K562 (cell line): ENCODE data around the gene GLIS2. TPM values are rescaled to one million over a fixed set of nuclear protein-coding genes. Genes with fewer than 3 reads are reported as not detected.

ENCODE experiments used
- ATAC-seq: fragments of 200-7000 bp; cut with Tn5 transposase; 3 replicates; pipeline ENCODE4 v1.9.1; 2020; ENCODE audit warnings: moderate library complexity
- BruUV-seq: library from RNA; stranded (reverse); fragments of 400-500 nt; replicated peaks from 2 replicates; lab custom pipeline; 2021; lab: Mats Ljungman, UMichigan
- CTCF ChIA-PET: fragments of 300-600 bp; formaldehyde crosslinking; extraction: SDS; loops from one replicate; lab custom pipeline; 2021; ENCODE audit warnings: low intra/inter-chr PET ratio; lab: Yijun Ruan, JAX
- POLR2A ChIA-PET: fragments of 300-600, 350-650 bp; sonication (Branson Sonifier 250); formaldehyde crosslinking; extraction: SDS; loops from one replicate; lab custom pipeline; 2021; ENCODE audit warnings: antibody characterized with exemption, inconsistent platforms; lab: Yijun Ruan, JAX
- DNase-seq, 4 experiments: peaks; one replicate each; pipeline versions ENCODE4 v3.0.0 to v3.0.0-alpha.2; 2011 to 2018; ENCODE audit warnings: low spot score in 3 of 4, mixed read lengths in 3 of 4; ENCODE audit errors: extremely low read depth in 1 of 4
- FAIRE-seq: peaks from 2 replicates; lab custom pipeline; 2011; peaks lifted over from hg19 to GRCh38; lab: Jason Lieb, UNC
- H2AFZ ChIP-seq: 2 replicates; pipeline ENCODE4 v1.6.0; 2011; ENCODE audit warnings: low read depth, low read length, control low read depth, inconsistent platforms
- H3K27ac ChIP-seq: fragments of 200-600 bp; 3 replicates; pipeline ENCODE4 v1.8.0; 2011; ENCODE audit warnings: low read depth, mild to moderate bottlenecking, control low read depth, inconsistent platforms, low read length, moderate library complexity, mixed read lengths; ENCODE audit errors: extremely low read depth
- H3K27me3 ChIP-seq, 2 experiments: fragments of 300-600 bp in 1 of 2; 2 replicates in 1 of 2; 3 replicates in 1 of 2; pipeline versions ENCODE4 v1.6.0 to v1.8.0; 2011; ENCODE audit warnings: inconsistent platforms in 2 of 2, low read length in 2 of 2, mild to moderate bottlenecking in 1 of 2, mixed read lengths in 1 of 2, moderate library complexity in 1 of 2; ENCODE audit not compliant: control insufficient read depth in 2 of 2, insufficient read depth in 2 of 2
- H3K36me3 ChIP-seq: fragments of 300-600 bp; 3 replicates; pipeline ENCODE4 v1.8.0; 2011; ENCODE audit warnings: mild to moderate bottlenecking, low read length, inconsistent platforms; ENCODE audit not compliant: control insufficient read depth, insufficient read depth
- H3K4me1 ChIP-seq, 2 experiments: fragments of 200-600 bp in 1 of 2; replicated peaks in 1 of 2; 2 replicates in 1 of 2; 3 replicates in 1 of 2; pipeline versions ENCODE4 v1.5.1 to v1.8.0; 2011; ENCODE audit warnings: inconsistent platforms in 2 of 2, low read length in 2 of 2, mild to moderate bottlenecking in 1 of 2, mixed read lengths in 1 of 2, moderate library complexity in 1 of 2; ENCODE audit not compliant: control insufficient read depth in 2 of 2, insufficient read depth in 2 of 2
- H3K4me2 ChIP-seq: 2 replicates; pipeline ENCODE4 v1.6.1; 2011; ENCODE audit warnings: low read length, control low read depth, inconsistent platforms, mixed read lengths; ENCODE audit not compliant: insufficient read depth
- H3K4me3 ChIP-seq: fragments of 200-600 bp; sonication (generic), shearing (Covaris generic); 2 replicates; pipeline ENCODE4 v1.5.1; 2016; ENCODE audit warnings: control low read depth, inconsistent platforms
- H3K79me2 ChIP-seq: fragments of 200-600 bp; 3 replicates; pipeline ENCODE4 v1.8.0; 2011; ENCODE audit warnings: low read length, inconsistent platforms; ENCODE audit not compliant: control insufficient read depth, insufficient read depth
- H3K9ac ChIP-seq, 2 experiments: 2 replicates each; pipeline versions ENCODE4 v1.6.0 to v1.6.1; 2011; ENCODE audit warnings: low read depth in 2 of 2, low read length in 2 of 2, control low read depth in 1 of 2, inconsistent platforms in 1 of 2, mild to moderate bottlenecking in 1 of 2, mixed read lengths in 1 of 2; ENCODE audit not compliant: insufficient read depth in 1 of 2
- H3K9me1 ChIP-seq: one replicate; pipeline ENCODE4 v1.6.0; 2011; ENCODE audit warnings: inconsistent platforms, mild to moderate bottlenecking, low read length, moderate library complexity; ENCODE audit not compliant: control insufficient read depth, insufficient read depth
- H3K9me3 ChIP-seq: replicated peaks from 2 replicates; pipeline ENCODE4 v1.5.1; 2011; ENCODE audit warnings: low read depth, low read length, inconsistent platforms; ENCODE audit not compliant: control insufficient read depth, insufficient read depth
- H4K20me1 ChIP-seq: replicated peaks from 2 replicates; pipeline ENCODE4 v1.6.1; 2011; ENCODE audit warnings: low read length, inconsistent platforms, mixed read lengths; ENCODE audit not compliant: control insufficient read depth, insufficient read depth
- EP400 ChIP-seq: fragments of 450-650 bp; IDR thresholded peaks from 2 replicates; pipeline ENCODE4 v1.6.1; 2017; ENCODE audit warnings: antibody characterized with exemption, mild to moderate bottlenecking, moderate library complexity
- HDAC1 ChIP-seq, 2 experiments: fragments of 450-650 bp; IDR thresholded peaks; 2 replicates each; pipeline ENCODE4 v1.6.1; 2016 to 2017; ENCODE audit warnings: inconsistent platforms in 1 of 2, mild to moderate bottlenecking in 1 of 2, moderate library complexity in 1 of 2
- NCOA2 ChIP-seq, 2 experiments: fragments of 450-650 bp; IDR thresholded peaks; 2 replicates each; pipeline ENCODE4 v1.6.1; 2018; ENCODE audit warnings: mild to moderate bottlenecking in 2 of 2, moderate library complexity in 1 of 2; ENCODE audit not compliant: partially characterized antibody in 2 of 2
- NFRKB ChIP-seq: fragments of 450-650 bp; IDR thresholded peaks from 2 replicates; pipeline ENCODE4 v1.6.1; 2016; ENCODE audit warnings: low read depth
- SIN3A ChIP-seq, 2 experiments: fragments of 150-350 bp in 1 of 2; IDR thresholded peaks; 2 replicates each; pipeline ENCODE4 v1.6.1; 2011 to 2016; ENCODE audit warnings: borderline replicate concordance in 2 of 2, low read depth in 2 of 2, low read length in 2 of 2, mild to moderate bottlenecking in 2 of 2, moderate library complexity in 2 of 2; ENCODE audit not compliant: control insufficient read depth in 1 of 2
- ZBTB49 ChIP-seq: sonication (generic); formaldehyde crosslinking; IDR thresholded peaks from 2 replicates; pipeline ENCODE4 v1.8.0; 2022; ENCODE audit warnings: missing genetic modification reagents, mild to moderate bottlenecking, borderline replicate concordance
- ZNF224 ChIP-seq: sonication (generic); formaldehyde crosslinking; IDR thresholded peaks from 2 replicates; pipeline ENCODE4 v1.8.0; 2022; ENCODE audit warnings: mild to moderate bottlenecking, missing genetic modification reagents
- ZNF398 ChIP-seq: fragments of 250-450 bp; sonication (Bioruptor Pico); IDR thresholded peaks from 2 replicates; pipeline ENCODE4 v1.8.0; 2021; ENCODE audit warnings: moderate library complexity, mild to moderate bottlenecking, inconsistent platforms
- whole genome bisulfite sequencing: fragments of 100-300 bp; shearing (Covaris generic); methylation state at CpG from one replicate; pipeline ENCODE4 v1.1.6; 2016; ENCODE audit warnings: low coverage, mixed read lengths; ENCODE audit not compliant: insufficient coverage; ENCODE audit errors: missing lambda C conversion rate; 5-methylcytosine and 5-hydroxymethylcytosine counted together
- in situ Hi-C: fragments of 300-500 bp; cut with MboI; formaldehyde crosslinking; loops from 4 replicates; pipeline ENCODE4 v1.15.0; 2018; ENCODE audit warnings: inconsistent platforms, mixed read lengths
- intact Hi-C: fragments of 100-400 bp; cut with micrococcal nuclease; formaldehyde crosslinking; loops from 2 replicates; pipeline ENCODE4 v1.14.2; 2022
- polyA plus RNA-seq, 8 experiments: library from polyadenylated mRNA; depleted of rRNA in 4 of 8; stranded (reverse) in 5 of 8; unstranded in 3 of 8; fragments of >200 nt; fragmentation: Nextera tagmentation in 2 of 8; fragmentation: Illumina TruSeq in 1 of 8; extraction: Ambion mirVana in 2 of 8; extraction: Trizol in 1 of 8; gene quantifications; 2 replicates each; pipeline versions ENCODE4 v1.2.1 to v1.2.3, GENCODE V29; 2011 to 2014; ENCODE audit warnings: inconsistent platforms in 1 of 8, missing spikeins in 1 of 8
- total RNA-seq, 7 experiments: library from RNA; depleted of rRNA in 6 of 7; stranded (reverse); fragments of >200 nt in 6 of 7; fragmentation: Illumina TruSeq in 2 of 7; extraction: Trizol in 2 of 7; gene quantifications; 2 replicates each; pipeline versions ENCODE4 v1.2.1 to v1.2.3, GENCODE V29; 2011 to 2021; ENCODE audit warnings: low replicate concordance in 1 of 7

GLIS2 gene
- total and polyA plus RNA-seq, 9 of the 15 experiments (the other 6 are each of a cell fraction or from before 2014, with no cell fraction given), result 0.10 to 9.0 (median 0.57) TPM

GRCh38 chr16:4291699-4292098 is 24.2 kb upstream of the GLIS2 start (continued):
- TF ChIP-seq ZBTB49 (CRISPR knock-in tag) (no peak), EP400 (no peak)

- POLR2A ChIA-PET, result no interaction called here
- in situ Hi-C loops (no loop called here), intact Hi-C loops (no loop called here)
- no peaks in the 10 kb centered on the region for H3K9me3 ChIP-seq
- WGBS, result 63% methylated on average over 13 of the region's 14 CpGs
- FAIRE-seq (no peak), ATAC-seq (no peak), DNase-seq (peak in 1 of 4 experiments; percentile 5)
- no peaks in the 10 kb centered on the region for H3K9me1 ChIP-seq
- H3K4me1 ChIP-seq, result peaks cover 0 to 28% of the 10 kb centered on the region in 2 experiments; a peak in 3 of 5 replicates
- no peaks in the 10 kb centered on the region for H3K79me2 ChIP-seq
- H3K36me3 ChIP-seq, result no peaks in the 10 kb centered on the region
- BruUV-seq, result no TSS peak
- H3K4me2 ChIP-seq, result no peak overlapping the region
- H3K27ac ChIP-seq, result no peak overlapping the region
- CTCF ChIA-PET, result no interaction called here
- peak overlapping the region in 1 of 2 experiments; percentile 86; a peak in 2 of 4 replicates for H3K9ac ChIP-seq
- no peaks in the 10 kb centered on the region for H4K20me1 ChIP-seq
- no peaks in the 10 kb centered on the region for H3K27me3 ChIP-seq
- H2AFZ ChIP-seq, result no peak overlapping the region
- H3K4me3 ChIP-seq, result no peak overlapping the region
- no peak for TF ChIP-seq ZNF398
- TF ChIP-seq SIN3A (IDR thresholded peaks at IDR 0.05; ENCODE audit: borderline replicate concordance in 2 of 2, control insufficient read depth in 1 of 2, low read depth in 2 of 2, low read length in 2 of 2), result no peak
- no peak for TF ChIP-seq HDAC1 (IDR thresholded peaks at IDR 0.05)
- TF ChIP-seq NCOA2 (IDR thresholded peaks at IDR 0.05; ENCODE audit: partially characterized antibody in 2 of 2), result no peak
- no peak for TF ChIP-seq ZNF224 (CRISPR knock-in tag)
- TF ChIP-seq NFRKB, result no peak
These were observed 22.6 kb upstream of the GLIS2 start for GRCh38 chr16:4293181-4293716.
